ENCODE data around the gene DNAJC28. TPM values are rescaled to one million over a fixed set of nuclear protein-coding genes. Genes with fewer than 3 reads are reported as not detected.
"Not testable (repeated sequence)": the region's sequence is repeated elsewhere in the genome, so short reads cannot be mapped to it uniquely, and the experiment has no call there.

Gene DNAJC28
- total RNA-seq, 1 experiment from 2014 or later: 1.5 TPM

DNA sequence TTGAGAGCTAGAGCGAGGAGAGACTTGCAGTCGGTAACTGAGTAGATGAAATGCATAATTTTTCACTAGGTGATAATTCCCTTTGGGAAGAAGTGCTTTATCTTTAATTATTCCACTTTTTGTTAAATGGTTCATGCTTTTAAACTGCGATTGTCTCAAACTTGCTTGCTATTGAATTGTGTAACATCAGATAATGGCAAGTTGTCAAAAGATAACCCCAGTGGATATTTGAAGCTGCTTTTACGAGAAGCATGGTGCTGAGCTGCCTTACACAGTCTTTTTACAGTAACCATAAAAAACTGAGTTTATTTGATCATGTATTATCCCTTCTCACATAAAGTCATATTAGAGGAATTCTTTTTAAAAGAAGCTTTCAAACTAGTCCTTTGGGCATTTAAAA is 41.9 kb downstream of the DNAJC28 start:
- TF ChIP-seq, protein P1, sequence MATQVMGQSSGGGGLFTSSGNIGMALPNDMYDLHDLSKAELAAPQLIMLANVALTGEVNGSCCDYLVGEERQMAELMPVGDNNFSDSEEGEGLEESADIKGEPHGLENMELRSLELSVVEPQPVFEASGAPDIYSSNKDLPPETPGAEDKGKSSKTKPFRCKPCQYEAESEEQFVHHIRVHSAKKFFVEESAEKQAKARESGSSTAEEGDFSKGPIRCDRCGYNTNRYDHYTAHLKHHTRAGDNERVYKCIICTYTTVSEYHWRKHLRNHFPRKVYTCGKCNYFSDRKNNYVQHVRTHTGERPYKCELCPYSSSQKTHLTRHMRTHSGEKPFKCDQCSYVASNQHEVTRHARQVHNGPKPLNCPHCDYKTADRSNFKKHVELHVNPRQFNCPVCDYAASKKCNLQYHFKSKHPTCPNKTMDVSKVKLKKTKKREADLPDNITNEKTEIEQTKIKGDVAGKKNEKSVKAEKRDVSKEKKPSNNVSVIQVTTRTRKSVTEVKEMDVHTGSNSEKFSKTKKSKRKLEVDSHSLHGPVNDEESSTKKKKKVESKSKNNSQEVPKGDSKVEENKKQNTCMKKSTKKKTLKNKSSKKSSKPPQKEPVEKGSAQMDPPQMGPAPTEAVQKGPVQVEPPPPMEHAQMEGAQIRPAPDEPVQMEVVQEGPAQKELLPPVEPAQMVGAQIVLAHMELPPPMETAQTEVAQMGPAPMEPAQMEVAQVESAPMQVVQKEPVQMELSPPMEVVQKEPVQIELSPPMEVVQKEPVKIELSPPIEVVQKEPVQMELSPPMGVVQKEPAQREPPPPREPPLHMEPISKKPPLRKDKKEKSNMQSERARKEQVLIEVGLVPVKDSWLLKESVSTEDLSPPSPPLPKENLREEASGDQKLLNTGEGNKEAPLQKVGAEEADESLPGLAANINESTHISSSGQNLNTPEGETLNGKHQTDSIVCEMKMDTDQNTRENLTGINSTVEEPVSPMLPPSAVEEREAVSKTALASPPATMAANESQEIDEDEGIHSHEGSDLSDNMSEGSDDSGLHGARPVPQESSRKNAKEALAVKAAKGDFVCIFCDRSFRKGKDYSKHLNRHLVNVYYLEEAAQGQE (IDR thresholded peaks at IDR 0.05; ENCODE audit: insufficient read depth in 1 of 2, low read depth in 2 of 2, low read length in 1 of 2): no peak
- Histone ChIP-seq H3K27me3 (ENCODE audit: control insufficient read depth, insufficient read depth, low read length) (no peaks in the 10 kb centered on the region), H3K27ac (ENCODE audit: low read length) (no peak overlapping the region), H3K36me3 (ENCODE audit: control insufficient read depth, insufficient read depth, low read length) (no peaks in the 10 kb centered on the region), H3K9me3 (ENCODE audit: control insufficient read depth, insufficient read depth, low read depth, low read length) (no peaks in the 10 kb centered on the region), H3K4me3 (ENCODE audit: low read depth in 2 of 2, low read length in 2 of 2) (no peak overlapping the region), H3K4me1 (ENCODE audit: control insufficient read depth, insufficient read depth, low read length) (no peaks in the 10 kb centered on the region)
- no peak for ATAC-seq
- ChIA-PET POLR2A (no interaction called here), CTCF (no interaction called here)
- intact Hi-C loops (cut with micrococcal nuclease; ENCODE audit: unreplicated experiment): loop anchor here (5.0 kb wide), 1 partner anchor 252 kb away; no protein-coding TSS in a partner anchor
- in situ Hi-C loops (cut with HindIII; ENCODE audit: low pct_unique_long_range_greater_than_20kb, low sequenced_read_pairs): no loop called here
- DNase-seq (ENCODE audit: low read depth, low spot score): no peak
- BruUV-seq (replicated peaks): no TSS peak

DNA sequence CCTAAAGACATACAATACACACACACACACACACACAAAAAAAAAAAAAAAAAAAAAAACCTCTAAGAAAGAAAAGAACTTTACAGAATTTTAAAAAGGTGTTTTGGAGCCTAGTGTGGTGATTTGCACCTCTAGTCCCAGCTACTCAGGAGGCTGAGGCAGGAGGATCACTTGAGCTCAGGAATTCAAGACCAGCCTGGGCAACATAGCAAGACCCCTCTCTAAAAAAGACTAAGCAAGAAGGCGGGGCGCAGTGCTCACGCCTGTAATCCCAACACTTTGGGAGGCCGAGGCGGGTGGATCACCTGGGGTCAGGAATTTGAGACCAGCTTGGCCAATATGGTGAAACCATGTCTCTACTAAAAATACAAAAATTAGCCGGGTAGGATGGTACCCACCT is 44.9 kb downstream of the DNAJC28 start:
- intact Hi-C loops (cut with micrococcal nuclease; ENCODE audit: unreplicated experiment): loop anchor here (5.0 kb wide), 1 partner anchor 249 kb away; no protein-coding TSS in a partner anchor
- H3K4me3 ChIP-seq (ENCODE audit: low read depth in 2 of 2, low read length in 2 of 2); H3K27ac ChIP-seq (ENCODE audit: low read length); in situ Hi-C loops (cut with HindIII; ENCODE audit: low pct_unique_long_range_greater_than_20kb, low sequenced_read_pairs); H3K4me1 ChIP-seq (ENCODE audit: control insufficient read depth, insufficient read depth, low read length); POLR2A ChIA-PET; ATAC-seq; DNase-seq (ENCODE audit: low read depth, low spot score); H3K27me3 ChIP-seq (ENCODE audit: control insufficient read depth, insufficient read depth, low read length); H3K9me3 ChIP-seq (ENCODE audit: control insufficient read depth, insufficient read depth, low read depth, low read length); CTCF ChIA-PET; H3K36me3 ChIP-seq (ENCODE audit: control insufficient read depth, insufficient read depth, low read length); BruUV-seq (replicated peaks): not testable (repeated sequence)

DNA sequence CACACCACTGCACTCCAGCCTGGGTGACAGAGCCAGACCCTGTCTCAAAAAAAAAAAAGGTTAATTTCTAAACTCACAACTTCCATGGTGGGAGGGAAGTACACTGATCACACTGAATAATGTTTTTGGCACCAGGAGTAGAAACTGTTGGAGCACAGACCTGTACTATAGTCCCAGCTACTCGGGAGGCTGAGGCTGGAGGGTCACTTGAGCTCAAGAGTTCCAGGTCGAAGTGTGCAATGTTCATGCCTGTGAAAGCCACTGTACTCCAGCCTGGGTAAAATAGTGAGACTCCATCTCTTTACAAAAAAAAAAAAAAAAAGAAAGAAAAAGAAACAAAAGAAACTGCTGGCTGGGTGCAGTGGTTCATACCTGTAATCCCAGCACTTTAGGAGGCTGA is 47.0 kb downstream of the DNAJC28 start:
- intact Hi-C loops (cut with micrococcal nuclease; ENCODE audit: unreplicated experiment): no loop called here
- POLR2A ChIA-PET: interaction anchor here (0.6 to 0.7 kb wide), 2 partner anchors 101 to 244 kb away, joined by 8 to 11 read pairs; no protein-coding TSS in a partner anchor
- Histone ChIP-seq H3K4me3 (ENCODE audit: low read depth in 2 of 2, low read length in 2 of 2) (no peak overlapping the region), H3K4me1 (ENCODE audit: control insufficient read depth, insufficient read depth, low read length) (no peaks in the 10 kb centered on the region), H3K9me3 (ENCODE audit: control insufficient read depth, insufficient read depth, low read depth, low read length) (no peaks in the 10 kb centered on the region), H3K27me3 (ENCODE audit: control insufficient read depth, insufficient read depth, low read length) (no peaks in the 10 kb centered on the region), H3K36me3 (ENCODE audit: control insufficient read depth, insufficient read depth, low read length) (no peaks in the 10 kb centered on the region), H3K27ac (ENCODE audit: low read length) (no peak overlapping the region)
- TF ChIP-seq SIN3A (IDR thresholded peaks at IDR 0.05; ENCODE audit: borderline replicate concordance, insufficient read depth, low read depth, low read length) (no peak), TCF7L2 (IDR thresholded peaks at IDR 0.05; ENCODE audit: low read depth, low read length) (no peak), POLR2AphosphoS5 (IDR thresholded peaks at IDR 0.05; ENCODE audit: low read depth, low read length) (no peak)
- TF ChIP-seq, protein P1 (IDR thresholded peaks at IDR 0.05; ENCODE audit: insufficient read depth in 1 of 2, low read depth in 2 of 2, low read length in 1 of 2): no peak
- TF ChIP-seq, protein P2, sequence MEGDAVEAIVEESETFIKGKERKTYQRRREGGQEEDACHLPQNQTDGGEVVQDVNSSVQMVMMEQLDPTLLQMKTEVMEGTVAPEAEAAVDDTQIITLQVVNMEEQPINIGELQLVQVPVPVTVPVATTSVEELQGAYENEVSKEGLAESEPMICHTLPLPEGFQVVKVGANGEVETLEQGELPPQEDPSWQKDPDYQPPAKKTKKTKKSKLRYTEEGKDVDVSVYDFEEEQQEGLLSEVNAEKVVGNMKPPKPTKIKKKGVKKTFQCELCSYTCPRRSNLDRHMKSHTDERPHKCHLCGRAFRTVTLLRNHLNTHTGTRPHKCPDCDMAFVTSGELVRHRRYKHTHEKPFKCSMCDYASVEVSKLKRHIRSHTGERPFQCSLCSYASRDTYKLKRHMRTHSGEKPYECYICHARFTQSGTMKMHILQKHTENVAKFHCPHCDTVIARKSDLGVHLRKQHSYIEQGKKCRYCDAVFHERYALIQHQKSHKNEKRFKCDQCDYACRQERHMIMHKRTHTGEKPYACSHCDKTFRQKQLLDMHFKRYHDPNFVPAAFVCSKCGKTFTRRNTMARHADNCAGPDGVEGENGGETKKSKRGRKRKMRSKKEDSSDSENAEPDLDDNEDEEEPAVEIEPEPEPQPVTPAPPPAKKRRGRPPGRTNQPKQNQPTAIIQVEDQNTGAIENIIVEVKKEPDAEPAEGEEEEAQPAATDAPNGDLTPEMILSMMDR (IDR thresholded peaks at IDR 0.05): no peak
- DNase-seq (ENCODE audit: low read depth, low spot score) (no peak), ATAC-seq (no peak)
- BruUV-seq (replicated peaks): no TSS peak
- CTCF ChIA-PET: interaction anchor here (0.7 to 2.1 kb wide), 3 partner anchors 83 to 495 kb away, joined by 11 to 20 read pairs (median 13); no protein-coding TSS in a partner anchor
- in situ Hi-C loops (cut with HindIII; ENCODE audit: low pct_unique_long_range_greater_than_20kb, low sequenced_read_pairs): no loop called here
